SU-DHL-6 (cell line): ENCODE measurements around the gene CLDN19.
"Not testable (repeated sequence)": the region's sequence is repeated elsewhere in the genome, so short reads cannot be mapped to it uniquely, and the experiment has no call there.

Experiments
- H2AFZ ChIP-seq: fragments of 200-600 bp; sonication (generic); 2 replicates; pipeline ENCODE4 v1.6.1; 2014; ENCODE audit warnings: low read depth, mild to moderate bottlenecking, moderate library complexity, mixed read lengths, antibody characterized with exemption, low read length; ENCODE audit not compliant: severe bottlenecking
- H3F3A ChIP-seq: fragments of 200-600 bp; shearing (Covaris generic); 2 replicates; pipeline ENCODE4 v1.6.0; 2016; ENCODE audit warnings: antibody characterized with exemption, mild to moderate bottlenecking; ENCODE audit not compliant: insufficient read depth
- H3K27ac ChIP-seq: fragments of 200-600 bp; sonication (generic); 2 replicates; pipeline ENCODE4 v1.5.1; 2016; ENCODE audit warnings: low read depth, mild to moderate bottlenecking, low read length, moderate library complexity, mixed read lengths
- H3K27me3 ChIP-seq: fragments of 200-600 bp; sonication (generic), shearing (Covaris generic); 2 replicates; pipeline ENCODE4 v1.6.0; 2014; ENCODE audit warnings: mild to moderate bottlenecking, low read length
- H3K36me3 ChIP-seq: fragments of 200-600 bp; sonication (generic); 2 replicates; pipeline ENCODE4 v1.6.1; 2014; ENCODE audit warnings: mild to moderate bottlenecking, low read length, mixed read lengths
- H3K4me2 ChIP-seq: fragments of 300-600, 200-600 bp; shearing (Covaris generic), sonication (generic); 2 replicates; pipeline ENCODE4 v1.6.0; 2014; ENCODE audit warnings: low read length, low read depth, mild to moderate bottlenecking; ENCODE audit not compliant: poor library complexity, severe bottlenecking
- H3K4me3 ChIP-seq: fragments of 200-600 bp; sonication (generic); 2 replicates; pipeline ENCODE4 v1.5.1; 2014; ENCODE audit warnings: antibody characterized with exemption, low read length, mild to moderate bottlenecking, mixed read lengths; ENCODE audit not compliant: insufficient read depth, poor library complexity, severe bottlenecking
- H3K79me2 ChIP-seq: fragments of 200-600 bp; sonication (generic); 2 replicates; pipeline ENCODE4 v1.6.1; 2014; ENCODE audit warnings: mild to moderate bottlenecking, low read length, moderate library complexity; ENCODE audit not compliant: insufficient read depth
- H3K9ac ChIP-seq: fragments of 200-600 bp; sonication (generic); 2 replicates; pipeline ENCODE4 v1.7.0; 2014; ENCODE audit warnings: mild to moderate bottlenecking, low read length
- H3K9me2 ChIP-seq: fragments of 200-600 bp; sonication (generic); replicated peaks from 2 replicates; pipeline ENCODE4 v1.6.1; 2014; ENCODE audit warnings: low read length; ENCODE audit not compliant: insufficient read depth
- H3K9me3 ChIP-seq: fragments of 200-600 bp; sonication (generic); 2 replicates; pipeline ENCODE4 v1.6.1; 2014; ENCODE audit warnings: low read length, mixed read lengths; ENCODE audit not compliant: insufficient read depth
- H4K20me1 ChIP-seq: fragments of 200-600 bp; sonication (generic); 2 replicates; pipeline ENCODE4 v1.6.1; 2014; ENCODE audit warnings: low read depth, mild to moderate bottlenecking, antibody characterized with exemption, low read length, moderate library complexity, mixed read lengths
- EZH2phosphoT487 ChIP-seq: fragments of 200-600 bp; sonication (generic), shearing (Covaris generic); conservative IDR thresholded peaks from 2 replicates; pipeline ENCODE4 v1.6.1; 2018; ENCODE audit warnings: mild to moderate bottlenecking, antibody characterized with exemption, low read length, moderate library complexity, mixed read lengths
- TF ChIP-seq, protein P1 (sequence below): fragments of 200-600 bp; sonication (generic); IDR thresholded peaks from one replicate; pipeline ENCODE4 v1.5.1; 2017; ENCODE audit warnings: antibody characterized with exemption, mild to moderate bottlenecking, low read length, moderate library complexity; ENCODE audit not compliant: insufficient read depth, poor library complexity, severe bottlenecking

The CLDN19 gene

DNA sequence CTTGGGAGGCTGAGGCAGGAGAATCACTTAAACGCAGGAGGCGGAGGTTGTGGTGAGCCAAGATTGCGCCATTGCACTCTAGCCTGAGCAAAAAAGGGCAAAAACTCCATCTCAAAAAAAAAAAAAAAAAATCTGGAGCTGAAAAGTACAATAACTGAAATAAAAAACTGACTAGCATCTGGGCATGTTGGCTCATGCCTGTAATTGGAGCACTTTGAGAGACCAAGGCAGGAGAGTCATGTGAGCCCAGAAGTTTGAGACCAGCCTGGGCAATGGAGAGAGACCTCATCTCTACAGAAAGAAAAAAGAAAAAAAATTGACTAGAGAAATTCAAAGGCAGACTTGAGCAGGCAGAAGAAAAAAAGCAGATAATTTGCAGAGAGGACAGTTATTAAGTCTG lies 18.1 kb downstream of the CLDN19 start:
- no peak for TF ChIP-seq EZH2phosphoT487
- TF ChIP-seq, protein P1, sequence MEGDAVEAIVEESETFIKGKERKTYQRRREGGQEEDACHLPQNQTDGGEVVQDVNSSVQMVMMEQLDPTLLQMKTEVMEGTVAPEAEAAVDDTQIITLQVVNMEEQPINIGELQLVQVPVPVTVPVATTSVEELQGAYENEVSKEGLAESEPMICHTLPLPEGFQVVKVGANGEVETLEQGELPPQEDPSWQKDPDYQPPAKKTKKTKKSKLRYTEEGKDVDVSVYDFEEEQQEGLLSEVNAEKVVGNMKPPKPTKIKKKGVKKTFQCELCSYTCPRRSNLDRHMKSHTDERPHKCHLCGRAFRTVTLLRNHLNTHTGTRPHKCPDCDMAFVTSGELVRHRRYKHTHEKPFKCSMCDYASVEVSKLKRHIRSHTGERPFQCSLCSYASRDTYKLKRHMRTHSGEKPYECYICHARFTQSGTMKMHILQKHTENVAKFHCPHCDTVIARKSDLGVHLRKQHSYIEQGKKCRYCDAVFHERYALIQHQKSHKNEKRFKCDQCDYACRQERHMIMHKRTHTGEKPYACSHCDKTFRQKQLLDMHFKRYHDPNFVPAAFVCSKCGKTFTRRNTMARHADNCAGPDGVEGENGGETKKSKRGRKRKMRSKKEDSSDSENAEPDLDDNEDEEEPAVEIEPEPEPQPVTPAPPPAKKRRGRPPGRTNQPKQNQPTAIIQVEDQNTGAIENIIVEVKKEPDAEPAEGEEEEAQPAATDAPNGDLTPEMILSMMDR, result no peak
- H3K36me3 ChIP-seq, result no peaks in the 10 kb centered on the region
- H2AFZ ChIP-seq, result no peak overlapping the region
- H3K9ac ChIP-seq, result no peak overlapping the region
- no peaks in the 10 kb centered on the region for H3K27me3 ChIP-seq
- H3K27ac ChIP-seq, result no peak overlapping the region
- no peaks in the 10 kb centered on the region for H3K9me2 ChIP-seq
- no peak overlapping the region for H3K4me3 ChIP-seq
- no peaks in the 10 kb centered on the region for H4K20me1 ChIP-seq
- H3F3A ChIP-seq, result no peaks in the 10 kb centered on the region
- H3K4me2 ChIP-seq, result no peak overlapping the region
- no peaks in the 10 kb centered on the region for H3K79me2 ChIP-seq
- H3K9me3 ChIP-seq, result no peaks in the 10 kb centered on the region

DNA sequence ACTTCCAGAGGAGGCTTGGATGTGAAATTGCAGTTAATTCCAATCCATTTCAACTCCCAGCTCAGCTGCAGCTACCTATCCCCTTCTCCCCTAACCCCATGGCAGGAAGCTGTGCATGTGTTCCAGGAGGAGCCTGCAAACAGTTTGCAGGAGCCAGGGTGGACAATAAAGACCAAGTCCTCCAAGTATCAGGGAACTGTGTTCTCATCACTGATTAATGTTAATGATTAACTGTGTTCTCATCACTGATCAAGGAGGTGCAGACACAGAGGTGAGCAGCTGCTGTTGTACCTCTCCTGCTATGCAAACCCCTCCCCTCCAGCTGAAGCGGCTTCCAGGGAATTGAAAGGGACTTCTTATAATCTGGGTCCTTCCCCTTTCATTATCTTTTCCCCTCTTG lies 19.2 kb downstream of the CLDN19 start:
- Histone ChIP-seq H4K20me1 (no peaks in the 10 kb centered on the region), H3K4me2 (no peak overlapping the region), H3K27ac (no peak overlapping the region), H2AFZ (no peak overlapping the region), H3K79me2 (no peaks in the 10 kb centered on the region), H3K9me2 (no peaks in the 10 kb centered on the region), H3K27me3 (no peaks in the 10 kb centered on the region), H3K9me3 (no peaks in the 10 kb centered on the region), H3K36me3 (no peaks in the 10 kb centered on the region), H3K4me3 (no peak overlapping the region), H3F3A (no peaks in the 10 kb centered on the region), H3K9ac (no peak overlapping the region)
- TF ChIP-seq EZH2phosphoT487, result no peak
- TF ChIP-seq, protein P1, result no peak

DNA sequence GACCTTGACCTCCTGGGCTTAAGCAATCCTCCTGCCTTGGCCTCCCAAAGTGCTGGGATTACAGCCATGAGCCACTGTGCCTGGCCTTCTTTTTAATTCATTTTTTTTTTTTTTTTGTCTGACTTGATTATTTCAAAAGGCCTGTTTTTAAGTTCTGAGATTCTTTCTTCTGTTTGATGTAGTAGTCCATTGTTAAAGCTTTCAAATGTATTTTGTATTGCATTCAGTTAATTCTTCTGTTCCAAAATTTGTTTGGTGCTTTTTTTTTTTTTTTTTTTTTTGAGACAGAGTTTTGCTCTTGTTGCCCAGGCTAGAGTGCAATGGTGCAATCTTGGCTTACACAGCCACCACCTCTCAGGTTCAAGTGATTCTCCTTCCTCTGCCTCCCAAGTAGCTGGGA lies 25.6 kb downstream of the CLDN19 start:
- H3K9me2 ChIP-seq, H3K9me3 ChIP-seq, H3K9ac ChIP-seq, H4K20me1 ChIP-seq, H3K4me2 ChIP-seq, H3K27ac ChIP-seq, H3F3A ChIP-seq, H3K27me3 ChIP-seq, H2AFZ ChIP-seq, H3K4me3 ChIP-seq: not testable (repeated sequence)
- H3K79me2 ChIP-seq, result peaks cover 22% of the 10 kb centered on the region; the same call in 1 of the 2 replicates
- H3K36me3 ChIP-seq, result peaks cover 22% of the 10 kb centered on the region; the same call in 1 of the 2 replicates

DNA sequence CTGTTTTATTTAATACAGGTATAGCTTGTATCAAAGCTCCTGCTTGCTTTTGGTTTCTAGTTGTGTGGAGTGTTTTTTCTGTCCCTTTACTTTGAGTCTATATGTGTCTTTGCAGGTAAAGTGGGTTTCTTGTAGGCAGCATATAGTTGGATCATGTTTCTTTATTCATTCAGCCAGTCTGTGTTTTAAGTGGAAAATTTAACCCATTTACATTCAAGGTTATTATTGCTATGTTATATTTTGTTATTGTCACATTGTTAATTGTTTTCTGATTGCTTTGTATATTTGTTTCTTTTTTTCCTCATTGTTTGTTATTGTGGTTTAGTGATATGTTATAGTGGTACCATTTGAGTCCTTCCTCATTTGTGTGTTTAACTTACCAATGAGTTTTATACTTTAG lies 26.7 kb downstream of the CLDN19 start:
- Histone ChIP-seq H3K27me3 (no peaks in the 10 kb centered on the region), H3K4me3 (no peak overlapping the region), H3K9ac (no peak overlapping the region), H4K20me1 (no peaks in the 10 kb centered on the region), H3K79me2 (peaks cover 24% of the 10 kb centered on the region; the same call in 1 of the 2 replicates), H3K27ac (no peak overlapping the region), H2AFZ (no peak overlapping the region), H3K36me3 (peaks cover 23% of the 10 kb centered on the region; the same call in 1 of the 2 replicates), H3K9me3 (no peaks in the 10 kb centered on the region), H3K4me2 (no peak overlapping the region), H3F3A (peaks cover 9% of the 10 kb centered on the region), H3K9me2 (no peaks in the 10 kb centered on the region)
- TF ChIP-seq EZH2phosphoT487, result no peak
- TF ChIP-seq, protein P1, result no peak

DNA sequence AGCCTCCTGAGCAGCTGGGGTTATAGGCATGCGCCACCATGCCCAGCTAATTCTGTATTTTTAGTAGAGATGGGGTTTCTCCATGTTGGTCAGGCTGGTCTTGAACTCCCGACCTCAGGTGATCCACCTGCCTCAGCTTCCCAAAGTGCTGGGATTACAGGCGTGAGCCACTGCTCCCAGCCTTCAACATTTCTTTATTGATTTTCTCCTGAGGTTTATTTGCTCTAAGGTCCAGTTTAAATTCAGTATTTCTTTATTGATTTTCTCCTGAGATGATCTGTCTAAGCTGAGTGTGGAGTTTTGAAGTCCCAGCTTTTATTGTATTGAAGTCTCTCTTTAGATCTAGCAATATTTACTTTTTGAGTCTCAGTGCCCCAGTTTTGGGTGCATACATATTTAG lies 27.2 kb downstream of the CLDN19 start:
- H3K27ac ChIP-seq, H4K20me1 ChIP-seq, H3K4me2 ChIP-seq, H2AFZ ChIP-seq, H3K4me3 ChIP-seq, H3K9me2 ChIP-seq, H3K9me3 ChIP-seq, H3K9ac ChIP-seq, H3K27me3 ChIP-seq: not testable (repeated sequence)
- H3K79me2 ChIP-seq, result peaks cover 24% of the 10 kb centered on the region; the same call in 1 of the 2 replicates
- peaks cover 14% of the 10 kb centered on the region for H3F3A ChIP-seq
- H3K36me3 ChIP-seq, result peaks cover 27% of the 10 kb centered on the region; the same call in 1 of the 2 replicates
